ENCODE results near the gene UFM1.
"Not testable (repeated sequence)": the region's sequence is repeated elsewhere in the genome, so short reads cannot be mapped to it uniquely, and the experiment has no call there.

UFM1 gene

GRCh38 chr13:38309397-38309796 lies 40.3 kb upstream of the UFM1 start:
- Histone ChIP-seq H3K79me2 (ENCODE audit: low read length) (no peaks in the 10 kb centered on the region), H3K4me3 (ENCODE audit: low read length) (no peak overlapping the region), H3K4me2 (ENCODE audit: low read length) (no peak overlapping the region), H3K9ac (ENCODE audit: low read length) (no peak overlapping the region), H3K4me1 (ENCODE audit: low read length) (no peaks in the 10 kb centered on the region), H4K20me1 (ENCODE audit: insufficient read depth, low read length) (no peaks in the 10 kb centered on the region), H3K9me3 (ENCODE audit: insufficient read depth, low read length) (no peaks in the 10 kb centered on the region), H3K27ac (ENCODE audit: low read length) (no peak overlapping the region), H3K36me3 (replicated peaks; ENCODE audit: low read depth, low read length) (no peaks in the 10 kb centered on the region), H2AFZ (ENCODE audit: low read depth, low read length) (no peak overlapping the region), H3K27me3 (ENCODE audit: low read depth, low read length) (no peaks in the 10 kb centered on the region)
- TF ChIP-seq EZH2phosphoT487 (IDR thresholded peaks at IDR 0.05; ENCODE audit: low read depth) = no peak
- TF ChIP-seq, protein P1, sequence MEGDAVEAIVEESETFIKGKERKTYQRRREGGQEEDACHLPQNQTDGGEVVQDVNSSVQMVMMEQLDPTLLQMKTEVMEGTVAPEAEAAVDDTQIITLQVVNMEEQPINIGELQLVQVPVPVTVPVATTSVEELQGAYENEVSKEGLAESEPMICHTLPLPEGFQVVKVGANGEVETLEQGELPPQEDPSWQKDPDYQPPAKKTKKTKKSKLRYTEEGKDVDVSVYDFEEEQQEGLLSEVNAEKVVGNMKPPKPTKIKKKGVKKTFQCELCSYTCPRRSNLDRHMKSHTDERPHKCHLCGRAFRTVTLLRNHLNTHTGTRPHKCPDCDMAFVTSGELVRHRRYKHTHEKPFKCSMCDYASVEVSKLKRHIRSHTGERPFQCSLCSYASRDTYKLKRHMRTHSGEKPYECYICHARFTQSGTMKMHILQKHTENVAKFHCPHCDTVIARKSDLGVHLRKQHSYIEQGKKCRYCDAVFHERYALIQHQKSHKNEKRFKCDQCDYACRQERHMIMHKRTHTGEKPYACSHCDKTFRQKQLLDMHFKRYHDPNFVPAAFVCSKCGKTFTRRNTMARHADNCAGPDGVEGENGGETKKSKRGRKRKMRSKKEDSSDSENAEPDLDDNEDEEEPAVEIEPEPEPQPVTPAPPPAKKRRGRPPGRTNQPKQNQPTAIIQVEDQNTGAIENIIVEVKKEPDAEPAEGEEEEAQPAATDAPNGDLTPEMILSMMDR (IDR thresholded peaks at IDR 0.05; ENCODE audit: low read depth, low read length) = no peak

- H3K36me3 ChIP-seq (replicated peaks; ENCODE audit: low read depth, low read length); H3K4me2 ChIP-seq (ENCODE audit: low read length); H3K9me3 ChIP-seq (ENCODE audit: insufficient read depth, low read length); H4K20me1 ChIP-seq (ENCODE audit: insufficient read depth, low read length); H3K79me2 ChIP-seq (ENCODE audit: low read length); H2AFZ ChIP-seq (ENCODE audit: low read depth, low read length); H3K4me3 ChIP-seq (ENCODE audit: low read length); H3K9ac ChIP-seq (ENCODE audit: low read length); H3K27me3 ChIP-seq (ENCODE audit: low read depth, low read length); H3K4me1 ChIP-seq (ENCODE audit: low read length); H3K27ac ChIP-seq (ENCODE audit: low read length): not testable (repeated sequence)
Measured at GRCh38 chr13:38311175-38311574, 38.5 kb upstream of the UFM1 start.

GRCh38 chr13:38316129-38316528 lies 33.5 kb upstream of the UFM1 start:
- Histone ChIP-seq H3K4me3 (ENCODE audit: low read length) (no peak overlapping the region), H3K4me2 (ENCODE audit: low read length) (no peak overlapping the region), H3K27ac (ENCODE audit: low read length) (no peak overlapping the region), H2AFZ (ENCODE audit: low read depth, low read length) (no peak overlapping the region), H3K27me3 (ENCODE audit: low read depth, low read length) (no peaks in the 10 kb centered on the region), H3K9me3 (ENCODE audit: insufficient read depth, low read length) (no peaks in the 10 kb centered on the region), H4K20me1 (ENCODE audit: insufficient read depth, low read length) (no peaks in the 10 kb centered on the region), H3K79me2 (ENCODE audit: low read length) (no peaks in the 10 kb centered on the region), H3K9ac (ENCODE audit: low read length) (no peak overlapping the region), H3K36me3 (replicated peaks; ENCODE audit: low read depth, low read length) (no peaks in the 10 kb centered on the region), H3K4me1 (ENCODE audit: low read length) (no peaks in the 10 kb centered on the region)
- TF ChIP-seq EZH2phosphoT487 (IDR thresholded peaks at IDR 0.05; ENCODE audit: low read depth) = no peak
- TF ChIP-seq, protein P1 (IDR thresholded peaks at IDR 0.05; ENCODE audit: low read depth, low read length) = no peak

- Histone ChIP-seq H3K36me3 (replicated peaks; ENCODE audit: low read depth, low read length) (no peaks in the 10 kb centered on the region), H3K4me2 (ENCODE audit: low read length) (no peak overlapping the region), H3K27ac (ENCODE audit: low read length) (no peak overlapping the region), H3K4me1 (ENCODE audit: low read length) (no peaks in the 10 kb centered on the region), H3K9me3 (ENCODE audit: insufficient read depth, low read length) (no peaks in the 10 kb centered on the region), H4K20me1 (ENCODE audit: insufficient read depth, low read length) (no peaks in the 10 kb centered on the region), H3K4me3 (ENCODE audit: low read length) (no peak overlapping the region), H3K79me2 (ENCODE audit: low read length) (no peaks in the 10 kb centered on the region), H2AFZ (ENCODE audit: low read depth, low read length) (no peak overlapping the region), H3K27me3 (ENCODE audit: low read depth, low read length) (no peaks in the 10 kb centered on the region), H3K9ac (ENCODE audit: low read length) (no peak overlapping the region)
- TF ChIP-seq, protein P1 (IDR thresholded peaks at IDR 0.05; ENCODE audit: low read depth, low read length) = no peak
- no peak for TF ChIP-seq EZH2phosphoT487 (IDR thresholded peaks at IDR 0.05; ENCODE audit: low read depth)
Measured at GRCh38 chr13:38321654-38322053, 28.0 kb upstream of the UFM1 start.

DNA sequence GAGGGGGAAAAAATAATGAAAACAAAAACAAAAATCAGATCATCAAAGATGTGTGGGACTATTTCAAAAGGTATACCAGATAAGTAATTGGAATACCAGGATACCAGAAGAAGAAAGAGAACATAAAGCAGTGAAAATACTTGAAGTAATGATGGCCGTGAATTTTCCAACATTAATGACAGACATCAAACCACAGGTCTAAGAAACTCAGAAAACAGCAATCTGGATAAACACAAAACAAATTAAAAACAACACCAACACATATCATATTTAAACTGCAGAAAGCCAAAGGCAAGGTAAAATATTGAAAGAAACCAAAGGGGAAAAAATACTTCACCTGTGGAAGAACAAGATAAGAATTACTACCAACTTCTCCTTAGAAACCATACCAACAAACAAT lies 24.2 kb upstream of the UFM1 start:
- no peak overlapping the region for H3K4me2 ChIP-seq (ENCODE audit: low read length)
- H3K4me3 ChIP-seq (ENCODE audit: low read length) = no peak overlapping the region
- no peak overlapping the region for H3K27ac ChIP-seq (ENCODE audit: low read length)
- no peaks in the 10 kb centered on the region for H3K4me1 ChIP-seq (ENCODE audit: low read length)
- no peaks in the 10 kb centered on the region for H4K20me1 ChIP-seq (ENCODE audit: insufficient read depth, low read length)
- no peak overlapping the region for H2AFZ ChIP-seq (ENCODE audit: low read depth, low read length)
- no peak overlapping the region for H3K9ac ChIP-seq (ENCODE audit: low read length)
- H3K79me2 ChIP-seq (ENCODE audit: low read length) = no peaks in the 10 kb centered on the region
- no peaks in the 10 kb centered on the region for H3K36me3 ChIP-seq (replicated peaks; ENCODE audit: low read depth, low read length)
- H3K9me3 ChIP-seq (ENCODE audit: insufficient read depth, low read length) = no peaks in the 10 kb centered on the region
- TF ChIP-seq EZH2phosphoT487 (IDR thresholded peaks at IDR 0.05; ENCODE audit: low read depth) = no peak
- TF ChIP-seq, protein P1 (IDR thresholded peaks at IDR 0.05; ENCODE audit: low read depth, low read length) = no peak
- no peaks in the 10 kb centered on the region for H3K27me3 ChIP-seq (ENCODE audit: low read depth, low read length)
